Right ventricle myocardium inferior (tissue), 1 donor: ENCODE data around the gene ADK. TPM values are rescaled to one million over a fixed set of nuclear protein-coding genes. Genes with fewer than 3 reads are reported as not detected.

Experiments
- ATAC-seq: fragments of 200-7000 bp; cut with Tn5 transposase; one replicate; pipeline ENCODE4 v1.9.1; 2020; ENCODE audit warnings: mild to moderate bottlenecking, moderate library complexity
- DNase-seq: peaks from one replicate; pipeline ENCODE4 v3.0.0; 2021; ENCODE audit errors: missing footprints
- intact Hi-C: fragments of 100-400 bp; cut with DNase I; formaldehyde crosslinking; loops from one replicate; pipeline ENCODE4 v1.11.0; 2022
- total RNA-seq: library from RNA; stranded (reverse); fragmentation: NEBNext Ultra II Directional; extraction: Animal tissue kit (Norgen Biotek cat#: 25700); gene quantifications from one replicate; pipeline ENCODE4 v1.2.1, GENCODE V29; 2021
- donor health status: DM: no; HTN: yes; CAD: no; lungs with severe emphysema.

ADK gene
- total RNA-seq, 1 donor from 2014 or later: 41.4 TPM

- ATAC-seq (no peak), DNase-seq (no peak)
- intact Hi-C loops: no loop called here
These were observed 553.8 kb downstream of the ADK start for GRCh38 chr10:74704629-74705357.

GRCh38 chr10:74705358-74705980 lies 554.4 kb downstream of the ADK start:
- no peak for ATAC-seq
- DNase-seq: no peak
- intact Hi-C loops: no loop called here

GRCh38 chr10:74706966-74707365 lies 555.9 kb downstream of the ADK start:
- intact Hi-C loops: no loop called here
- ATAC-seq: no peak
- no peak for DNase-seq

GRCh38 chr10:74708246-74708645 lies 557.2 kb downstream of the ADK start:
- ATAC-seq (no peak), DNase-seq (no peak)
- intact Hi-C loops: no loop called here

- intact Hi-C loops: no loop called here
- no peak for DNase-seq
- ATAC-seq: no peak
These were observed 567.2 kb downstream of the ADK start for GRCh38 chr10:74718208-74718607.

- intact Hi-C loops: no loop called here
- no peak for DNase-seq
- no peak for ATAC-seq
These were observed 577.2 kb downstream of the ADK start for GRCh38 chr10:74728225-74728624.

GRCh38 chr10:74730246-74730645 lies 579.2 kb downstream of the ADK start:
- intact Hi-C loops: no loop called here
- no peak for DNase-seq
- no peak for ATAC-seq

- intact Hi-C loops: no loop called here
- DNase-seq: no peak
- ATAC-seq: no peak
These were observed 582.6 kb downstream of the ADK start for GRCh38 chr10:74733612-74734011.

- ATAC-seq: no peak
- DNase-seq: no peak
- intact Hi-C loops: no loop called here
These were observed 585.0 kb downstream of the ADK start for GRCh38 chr10:74736029-74736428.

GRCh38 chr10:74738052-74738451 lies 587.0 kb downstream of the ADK start:
- DNase-seq (no peak), ATAC-seq (no peak)
- intact Hi-C loops: no loop called here

GRCh38 chr10:74738542-74738941 lies 587.5 kb downstream of the ADK start:
- intact Hi-C loops: no loop called here
- no peak for ATAC-seq
- DNase-seq: no peak

- DNase-seq (no peak), ATAC-seq (peak; percentile 20)
- intact Hi-C loops: no loop called here
These were observed 588.1 kb downstream of the ADK start for GRCh38 chr10:74738985-74739567.

GRCh38 chr10:74743401-74743800 lies 592.4 kb downstream of the ADK start:
- DNase-seq (no peak), ATAC-seq (no peak)
- intact Hi-C loops: no loop called here

- ATAC-seq: no peak
These were observed 594.4 kb downstream of the ADK start for GRCh38 chr10:74745449-74745848.

GRCh38 chr10:74746813-74747212 lies 595.8 kb downstream of the ADK start:
- ATAC-seq (no peak), DNase-seq (no peak)
- intact Hi-C loops: no loop called here

More at GRCh38 chr10:74745449-74745848, 594.4 kb downstream of the ADK start:
- no peak for DNase-seq
- intact Hi-C loops: no loop called here

GRCh38 chr10:74748468-74749031 lies 597.5 kb downstream of the ADK start:
- ATAC-seq (no peak), DNase-seq (no peak)
- intact Hi-C loops: no loop called here

GRCh38 chr10:74750848-74751274 lies 599.8 kb downstream of the ADK start:
- ATAC-seq: no peak
- DNase-seq: no peak
- intact Hi-C loops: no loop called here

- no peak for ATAC-seq
- no peak for DNase-seq
- intact Hi-C loops: no loop called here
These were observed 601.5 kb downstream of the ADK start for GRCh38 chr10:74752371-74753040.

- ATAC-seq: no peak
- no peak for DNase-seq
- intact Hi-C loops: no loop called here
These were observed 602.6 kb downstream of the ADK start for GRCh38 chr10:74753442-74754211.
